Thoracic aorta (tissue), 2 donors: ENCODE data around the gene MDGA2. TPM values are rescaled to one million over a fixed set of nuclear protein-coding genes. Genes with fewer than 3 reads are reported as not detected.
"Not testable (repeated sequence)": the region's sequence is repeated elsewhere in the genome, so short reads cannot be mapped to it uniquely, and the experiment has no call there.

Experiments used
- ATAC-seq: fragments of 150-250 bp; one replicate; pipeline ENCODE4 v1.8.0; 2017; ENCODE audit warnings: low read depth; ENCODE audit not compliant: insufficient number of reproducible peaks, low FRiP score
- DNase-seq: peaks from one replicate; pipeline ENCODE4 v3.0.0-alpha.2; 2020; ENCODE audit warnings: low spot score
- H3K27ac ChIP-seq, 2 donors: fragments of 200-600 bp; sonication (generic); 1 replicate in 1 of 2; 2 replicates in 1 of 2; pipeline ENCODE4 v1.5.1; 2016; ENCODE audit warnings: mild to moderate bottlenecking in 2 of 2, moderate library complexity in 2 of 2
- H3K27me3 ChIP-seq: fragments of 200-600 bp; sonication (generic); replicated peaks from 2 replicates; pipeline ENCODE4 v1.6.0; 2016; ENCODE audit warnings: mild to moderate bottlenecking; ENCODE audit not compliant: insufficient read depth
- H3K36me3 ChIP-seq: fragments of 200-600 bp; sonication (generic); one replicate; pipeline ENCODE4 v1.5.1; 2016
- H3K4me1 ChIP-seq, 2 donors: fragments of 200-600 bp; sonication (generic); 1 replicate in 1 of 2; 2 replicates in 1 of 2; pipeline versions ENCODE4 v1.5.1 to v1.6.0; 2016; ENCODE audit warnings: low read depth in 2 of 2, mild to moderate bottlenecking in 1 of 2; ENCODE audit not compliant: control insufficient read depth in 1 of 2
- H3K4me3 ChIP-seq: fragments of 200-600 bp; sonication (generic); 2 replicates; pipeline ENCODE4 v1.5.1; 2016; ENCODE audit warnings: mild to moderate bottlenecking
- H3K9me3 ChIP-seq: fragments of 200-600 bp; sonication (generic); 2 replicates; pipeline ENCODE4 v1.5.1; 2016
- total RNA-seq, 2 donors: library from RNA; depleted of rRNA; stranded (reverse); fragments of >200 nt; gene quantifications; one replicate each; pipeline versions ENCODE4 v1.1.0 to v1.2.3, GENCODE V29; 2016
- TF ChIP-seq, protein P1 (sequence below): fragments of 200-600 bp; sonication (generic); IDR thresholded peaks from one replicate; pipeline ENCODE4 v1.5.1; 2019; ENCODE audit warnings: antibody characterized with exemption

Gene MDGA2
- total RNA-seq, 2 donors from 2014 or later, result not detected

GRCh38 chr14:47257013-47257412 is 418.4 kb downstream of the MDGA2 start:
- TF ChIP-seq, protein P1, sequence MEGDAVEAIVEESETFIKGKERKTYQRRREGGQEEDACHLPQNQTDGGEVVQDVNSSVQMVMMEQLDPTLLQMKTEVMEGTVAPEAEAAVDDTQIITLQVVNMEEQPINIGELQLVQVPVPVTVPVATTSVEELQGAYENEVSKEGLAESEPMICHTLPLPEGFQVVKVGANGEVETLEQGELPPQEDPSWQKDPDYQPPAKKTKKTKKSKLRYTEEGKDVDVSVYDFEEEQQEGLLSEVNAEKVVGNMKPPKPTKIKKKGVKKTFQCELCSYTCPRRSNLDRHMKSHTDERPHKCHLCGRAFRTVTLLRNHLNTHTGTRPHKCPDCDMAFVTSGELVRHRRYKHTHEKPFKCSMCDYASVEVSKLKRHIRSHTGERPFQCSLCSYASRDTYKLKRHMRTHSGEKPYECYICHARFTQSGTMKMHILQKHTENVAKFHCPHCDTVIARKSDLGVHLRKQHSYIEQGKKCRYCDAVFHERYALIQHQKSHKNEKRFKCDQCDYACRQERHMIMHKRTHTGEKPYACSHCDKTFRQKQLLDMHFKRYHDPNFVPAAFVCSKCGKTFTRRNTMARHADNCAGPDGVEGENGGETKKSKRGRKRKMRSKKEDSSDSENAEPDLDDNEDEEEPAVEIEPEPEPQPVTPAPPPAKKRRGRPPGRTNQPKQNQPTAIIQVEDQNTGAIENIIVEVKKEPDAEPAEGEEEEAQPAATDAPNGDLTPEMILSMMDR, result no peak
- DNase-seq, result no peak

DNA sequence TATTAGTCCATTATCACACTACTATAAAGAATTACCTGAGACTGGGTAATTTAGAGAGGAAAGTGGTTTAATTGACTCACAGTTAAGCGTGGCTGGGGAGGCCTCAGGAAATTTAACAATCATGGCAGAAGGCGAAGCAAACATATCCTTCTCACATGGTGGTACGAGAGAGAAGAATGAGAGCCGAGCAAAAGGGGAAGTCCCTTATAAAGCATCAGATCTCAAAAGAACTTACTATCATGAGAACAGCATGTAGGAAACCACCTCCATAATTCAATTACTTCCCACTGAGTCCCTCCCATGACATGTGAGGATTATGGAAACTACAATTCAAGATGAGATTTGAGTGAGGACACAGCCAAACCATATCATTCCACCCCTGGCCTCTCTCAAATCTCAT is 422.6 kb downstream of the MDGA2 start:
- Histone ChIP-seq H3K36me3 (no peaks in the 10 kb centered on the region), H3K4me3 (no peak overlapping the region), H3K27ac (no peak overlapping the region), H3K4me1 (no peaks in the 10 kb centered on the region), H3K9me3 (no peaks in the 10 kb centered on the region), H3K27me3 (no peaks in the 10 kb centered on the region)
- ATAC-seq, result no peak
- TF ChIP-seq, protein P1, result no peak
- DNase-seq, result no peak

More at GRCh38 chr14:47257013-47257412, 418.4 kb downstream of the MDGA2 start:
- Histone ChIP-seq H3K4me3 (no peak overlapping the region), H3K4me1 (no peaks in the 10 kb centered on the region), H3K27ac (no peak overlapping the region), H3K27me3 (no peaks in the 10 kb centered on the region), H3K9me3 (no peaks in the 10 kb centered on the region), H3K36me3 (no peaks in the 10 kb centered on the region)
- ATAC-seq, result no peak

GRCh38 chr14:47246367-47246766 is 429.0 kb downstream of the MDGA2 start:
- no peak overlapping the region for H3K27ac ChIP-seq
- TF ChIP-seq, protein P1, result no peak
- no peaks in the 10 kb centered on the region for H3K27me3 ChIP-seq

DNA sequence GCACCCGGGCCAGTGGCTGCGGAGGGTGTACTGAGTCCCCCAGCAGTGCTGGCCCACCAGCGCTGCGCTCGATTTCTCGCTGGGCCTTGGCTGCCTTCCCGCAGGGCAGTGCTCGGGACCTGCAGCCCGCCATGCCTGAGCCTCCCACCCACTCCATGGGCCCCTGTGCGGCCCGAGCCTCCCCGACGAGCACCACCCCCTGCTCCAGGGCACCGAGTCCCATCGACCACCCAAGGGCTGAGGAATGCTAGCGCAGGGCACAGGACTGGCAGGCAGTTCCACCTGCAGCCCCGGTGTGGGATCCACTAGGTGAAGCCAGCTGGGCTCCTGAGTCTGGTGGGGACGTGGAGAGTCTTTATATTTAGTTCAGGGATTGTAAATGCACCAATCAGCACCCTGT is 432.8 kb downstream of the MDGA2 start:
- H3K4me3 ChIP-seq, ATAC-seq, H3K4me1 ChIP-seq, H3K36me3 ChIP-seq, H3K9me3 ChIP-seq, H3K27me3 ChIP-seq, DNase-seq, H3K27ac ChIP-seq: not testable (repeated sequence)

More at GRCh38 chr14:47246367-47246766, 429.0 kb downstream of the MDGA2 start:
- H3K4me1 ChIP-seq, result no peaks in the 10 kb centered on the region
- H3K9me3 ChIP-seq, result no peaks in the 10 kb centered on the region
- ATAC-seq, result no peak
- no peaks in the 10 kb centered on the region for H3K36me3 ChIP-seq
- H3K4me3 ChIP-seq, result no peak overlapping the region
- DNase-seq, result no peak

DNA sequence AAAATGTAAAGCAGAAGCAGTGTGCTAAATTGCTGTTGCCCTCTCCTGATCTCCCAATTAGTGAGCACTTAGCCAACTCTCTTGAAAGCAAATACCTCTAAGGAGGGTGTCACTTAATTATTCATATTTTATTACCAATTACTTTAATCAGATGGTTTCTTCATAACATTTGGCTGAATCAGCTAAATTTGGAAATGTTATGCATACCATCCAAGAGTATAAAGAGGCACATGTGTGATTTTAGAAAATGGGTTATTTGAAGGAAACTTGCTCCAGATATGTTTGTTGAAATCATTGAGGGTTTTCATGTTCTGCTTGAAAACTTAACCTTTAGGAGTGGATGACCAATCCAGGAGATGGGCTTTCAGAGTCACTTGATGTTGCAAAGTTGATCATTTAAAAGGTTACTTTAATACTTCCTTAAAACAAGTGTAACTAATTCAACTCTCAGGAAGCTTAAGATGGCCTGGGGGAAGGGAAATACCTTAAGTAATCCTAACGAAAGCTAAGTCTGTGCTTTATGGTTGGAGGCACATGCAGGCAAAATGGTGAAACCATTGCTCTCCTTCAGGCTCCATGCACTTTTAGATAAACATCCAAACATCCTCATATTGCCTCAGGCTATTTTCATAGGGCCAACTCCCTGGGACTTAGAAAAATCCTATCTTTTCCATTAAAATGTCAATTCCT is 434.5 kb downstream of the MDGA2 start:
- DNase-seq (no peak), ATAC-seq (no peak)
- H3K27ac ChIP-seq, result no peak overlapping the region
- H3K36me3 ChIP-seq, result no peaks in the 10 kb centered on the region
- no peaks in the 10 kb centered on the region for H3K27me3 ChIP-seq
- TF ChIP-seq, protein P1, result no peak
- no peaks in the 10 kb centered on the region for H3K4me1 ChIP-seq
- no peaks in the 10 kb centered on the region for H3K9me3 ChIP-seq
- H3K4me3 ChIP-seq, result no peak overlapping the region

DNA sequence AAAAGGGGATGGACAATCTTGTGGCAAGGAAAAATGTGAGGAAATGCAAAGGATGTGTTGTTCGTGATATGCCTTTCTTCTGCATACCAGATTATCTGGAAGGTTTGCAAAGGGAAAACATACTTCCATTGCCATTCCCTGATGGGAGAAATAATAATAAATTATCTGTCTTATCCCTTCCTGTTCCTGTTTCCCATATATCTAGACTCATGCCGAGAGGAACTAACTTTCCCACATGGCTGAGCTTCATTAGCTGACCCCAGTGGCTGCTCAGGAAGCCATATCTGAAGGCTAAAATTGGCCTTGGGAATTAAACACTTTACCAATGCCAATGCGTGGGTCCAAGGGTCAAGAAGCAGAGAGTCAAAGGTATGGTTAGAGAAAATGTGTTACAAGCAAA is 439.8 kb downstream of the MDGA2 start:
- H3K27me3 ChIP-seq, result no peaks in the 10 kb centered on the region
- no peaks in the 10 kb centered on the region for H3K4me1 ChIP-seq
- no peaks in the 10 kb centered on the region for H3K36me3 ChIP-seq
- no peaks in the 10 kb centered on the region for H3K9me3 ChIP-seq
- DNase-seq (no peak), ATAC-seq (no peak)
- H3K4me3 ChIP-seq, result no peak overlapping the region
- H3K27ac ChIP-seq, result no peak overlapping the region
- TF ChIP-seq, protein P1, result no peak
